Activated T-cell treated with anti-CD3 and anti-CD28 coated beads, Interleukin-2, amount 50 U/mL, for 4 hours (primary cell): ENCODE data around the gene CDH2. TPM values are rescaled to one million over a fixed set of nuclear protein-coding genes. Genes with fewer than 3 reads are reported as not detected.

Experiments
- ATAC-seq, 2 donors: fragments of 200-7000 bp; cut with Tn5 transposase; one replicate each; pipeline ENCODE4 v1.10.0; 2021
- DNase-seq: peaks from one replicate; pipeline ENCODE4 v3.0.0-alpha.2; 2020
- H3K27me3 Mint-ChIP-seq: one replicate; pipeline ENCODE4 v1.8.0; 2021; ENCODE audit warnings: low read depth, mixed read lengths
- H3K36me3 Mint-ChIP-seq: one replicate; pipeline ENCODE4 v1.8.0; 2022; ENCODE audit warnings: mixed read lengths; ENCODE audit not compliant: insufficient read depth
- H3K4me1 Mint-ChIP-seq: one replicate; pipeline ENCODE4 v1.8.0; 2021; ENCODE audit warnings: low read depth, mixed read lengths
- H3K4me3 Mint-ChIP-seq: one replicate; pipeline ENCODE4 v1.8.0; 2021; ENCODE audit warnings: mild to moderate bottlenecking, moderate library complexity, mixed read lengths
- H3K9me3 Mint-ChIP-seq: one replicate; pipeline ENCODE4 v1.8.0; 2021; ENCODE audit warnings: mixed read lengths
- total RNA-seq, 3 donors: library from RNA; stranded (reverse); gene quantifications; one replicate each; pipeline ENCODE4 v1.2.1, GENCODE V29; 2021

The CDH2 gene
- total RNA-seq, 3 donors from 2014 or later: 0.18 to 0.46 (median 0.22) TPM

DNA sequence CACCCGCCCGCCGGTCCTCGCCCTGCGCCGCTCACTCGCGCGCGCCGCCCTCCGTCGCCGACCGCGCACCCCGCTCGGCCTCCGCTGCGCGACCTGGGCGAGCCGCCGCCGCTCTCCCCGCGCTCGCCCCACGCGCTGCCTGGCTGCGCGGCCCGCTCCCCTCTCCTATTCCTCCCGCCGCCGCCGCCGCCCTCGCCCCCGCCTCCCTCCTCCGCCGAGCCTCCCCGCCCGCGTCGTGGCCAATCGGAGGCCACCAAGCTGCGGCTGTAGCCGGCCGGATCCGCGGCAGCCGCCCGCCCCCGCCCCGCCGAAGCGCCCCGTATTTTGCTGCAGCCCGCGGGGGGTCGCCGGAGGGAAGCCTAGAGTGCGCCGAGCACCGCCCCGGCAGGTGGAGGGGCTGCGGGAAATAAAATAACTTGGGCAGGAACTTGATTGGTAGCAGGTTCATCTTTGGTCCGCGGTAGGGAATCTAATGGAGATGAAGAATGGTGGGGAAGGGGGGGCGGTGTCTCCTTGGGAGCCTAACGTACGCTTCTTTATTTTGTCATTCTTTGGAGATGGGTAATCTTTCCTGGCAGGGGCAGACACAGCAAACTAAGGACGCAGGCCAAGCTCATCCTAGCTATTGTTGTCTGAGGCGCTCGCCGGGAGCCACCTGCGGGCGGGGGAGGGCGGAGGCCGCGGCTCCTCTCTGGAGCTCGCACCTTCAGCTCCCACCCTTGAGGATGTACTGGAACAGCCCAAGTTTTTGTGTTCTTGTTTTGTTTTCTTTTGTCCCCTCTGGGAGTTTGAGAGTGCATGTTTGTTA is 1.1 kb upstream of the CDH2 start:
- H3K36me3 Mint-ChIP-seq: peaks cover 2% of the 10 kb centered on the region
- no peaks in the 10 kb centered on the region for H3K9me3 Mint-ChIP-seq
- peaks cover 43% of the 10 kb centered on the region for H3K27me3 Mint-ChIP-seq
- peak overlapping the region; percentile 58 for H3K4me3 Mint-ChIP-seq
- peak; percentile 25 to 47 for ATAC-seq
- DNase-seq: no peak
- peaks cover 14% of the 10 kb centered on the region for H3K4me1 Mint-ChIP-seq

DNA sequence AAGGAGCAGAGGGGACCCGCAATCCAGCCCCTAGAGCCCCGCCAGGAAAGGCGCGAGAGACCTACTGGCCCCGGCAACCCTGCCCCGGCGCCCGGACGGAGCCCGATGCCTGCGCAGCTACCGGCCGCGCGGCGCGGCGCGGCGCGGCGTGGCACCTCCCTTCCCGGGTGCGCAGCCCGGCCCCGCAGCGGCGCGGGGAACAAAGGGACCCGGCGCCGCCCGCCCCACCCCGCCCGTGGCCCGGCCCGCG is 307 bp downstream of the CDH2 start:
- ATAC-seq (peak; percentile 13 to 26), DNase-seq (no peak)
- Mint-ChIP-seq H3K4me1 (peaks cover 14% of the 10 kb centered on the region), H3K9me3 (no peaks in the 10 kb centered on the region), H3K36me3 (peaks cover 2% of the 10 kb centered on the region), H3K4me3 (no peak overlapping the region), H3K27me3 (peaks cover 43% of the 10 kb centered on the region)

DNA sequence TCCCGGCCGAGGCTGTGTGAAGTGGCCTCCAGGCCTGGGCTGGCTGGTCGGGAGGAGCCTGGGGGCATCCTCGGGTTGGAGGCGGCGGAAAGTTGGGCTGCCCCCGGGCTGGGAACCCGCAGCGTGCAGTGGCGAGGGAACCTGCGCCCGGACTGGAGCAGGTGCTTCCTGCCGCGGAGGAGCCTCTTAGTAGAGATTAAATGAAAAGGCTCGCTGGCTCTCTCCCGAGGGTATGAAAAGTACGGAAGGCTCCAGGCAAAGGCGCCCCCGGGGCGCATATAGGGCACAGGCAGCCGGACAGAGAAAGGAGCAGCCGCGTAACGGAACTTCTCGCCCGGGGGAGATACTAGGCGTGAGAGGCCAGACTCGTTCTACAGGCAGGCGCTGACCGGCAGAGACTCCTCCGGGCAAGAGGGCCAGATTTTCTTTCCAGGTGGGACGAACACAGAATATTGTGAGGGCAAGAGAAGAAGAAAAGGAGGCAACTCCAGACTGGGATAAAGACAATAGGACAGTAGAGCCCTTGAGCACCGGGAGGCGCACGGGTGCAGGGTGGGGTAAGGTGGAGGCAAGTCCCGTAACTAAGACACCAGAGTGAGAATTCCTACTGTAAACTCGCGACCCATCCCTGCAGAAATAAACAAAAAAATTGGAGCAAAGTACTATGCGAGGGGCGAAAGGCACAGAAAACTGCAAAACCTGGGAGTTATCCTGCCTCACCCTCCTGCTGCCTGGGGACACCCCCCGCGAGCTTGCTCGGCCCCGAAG is 816 bp downstream of the CDH2 start:
- Mint-ChIP-seq H3K36me3 (peaks cover 2% of the 10 kb centered on the region), H3K9me3 (no peaks in the 10 kb centered on the region), H3K27me3 (peaks cover 43% of the 10 kb centered on the region), H3K4me3 (peak overlapping the region; percentile 48), H3K4me1 (peaks cover 14% of the 10 kb centered on the region)
- DNase-seq (no peak), ATAC-seq (no peak)

DNA sequence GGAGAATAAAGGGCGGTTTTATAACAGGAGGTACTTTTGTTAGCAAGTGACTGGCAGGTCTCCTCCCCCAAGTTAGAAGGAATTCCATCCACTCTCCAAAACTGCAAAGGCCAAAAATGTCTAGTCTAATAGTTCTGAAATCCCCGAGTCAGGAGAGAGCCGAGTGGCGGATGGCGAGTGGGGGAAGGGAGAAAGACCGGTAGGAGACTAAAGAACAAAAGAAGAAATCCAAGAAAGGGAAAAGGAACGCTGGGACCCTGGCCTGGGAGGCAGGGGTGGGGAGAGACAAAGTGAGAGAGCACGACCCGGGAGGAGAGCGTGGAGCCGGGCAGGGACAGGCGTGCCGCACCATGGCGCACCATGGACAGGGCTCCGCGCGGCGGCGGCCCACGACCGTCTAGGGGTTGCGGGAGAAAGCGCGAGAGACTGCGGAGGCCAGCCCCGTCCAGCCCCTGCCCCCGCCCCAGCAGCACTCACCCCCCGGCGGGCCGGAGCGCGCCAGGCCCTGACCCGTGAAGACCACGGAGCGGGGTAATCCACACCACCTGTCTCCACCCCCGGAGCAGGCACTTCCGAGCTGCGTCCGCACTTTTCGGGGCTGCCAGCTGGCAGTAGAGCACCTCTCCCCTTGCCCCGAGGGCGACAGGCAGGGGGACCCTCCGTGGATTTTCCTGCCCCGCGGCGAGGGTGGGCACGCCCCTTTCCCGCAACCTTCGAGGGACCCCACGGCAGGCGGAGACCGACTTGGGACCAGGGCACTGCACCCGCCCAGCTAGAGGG is 1.6 kb downstream of the CDH2 start:
- peaks cover 41% of the 10 kb centered on the region for H3K27me3 Mint-ChIP-seq
- peak in 1 of 2 donors; percentile 35 for ATAC-seq
- peaks cover 14% of the 10 kb centered on the region for H3K4me1 Mint-ChIP-seq
- no peak for DNase-seq
- H3K9me3 Mint-ChIP-seq: no peaks in the 10 kb centered on the region
- peaks cover 2% of the 10 kb centered on the region for H3K36me3 Mint-ChIP-seq
- no peak overlapping the region for H3K4me3 Mint-ChIP-seq

DNA sequence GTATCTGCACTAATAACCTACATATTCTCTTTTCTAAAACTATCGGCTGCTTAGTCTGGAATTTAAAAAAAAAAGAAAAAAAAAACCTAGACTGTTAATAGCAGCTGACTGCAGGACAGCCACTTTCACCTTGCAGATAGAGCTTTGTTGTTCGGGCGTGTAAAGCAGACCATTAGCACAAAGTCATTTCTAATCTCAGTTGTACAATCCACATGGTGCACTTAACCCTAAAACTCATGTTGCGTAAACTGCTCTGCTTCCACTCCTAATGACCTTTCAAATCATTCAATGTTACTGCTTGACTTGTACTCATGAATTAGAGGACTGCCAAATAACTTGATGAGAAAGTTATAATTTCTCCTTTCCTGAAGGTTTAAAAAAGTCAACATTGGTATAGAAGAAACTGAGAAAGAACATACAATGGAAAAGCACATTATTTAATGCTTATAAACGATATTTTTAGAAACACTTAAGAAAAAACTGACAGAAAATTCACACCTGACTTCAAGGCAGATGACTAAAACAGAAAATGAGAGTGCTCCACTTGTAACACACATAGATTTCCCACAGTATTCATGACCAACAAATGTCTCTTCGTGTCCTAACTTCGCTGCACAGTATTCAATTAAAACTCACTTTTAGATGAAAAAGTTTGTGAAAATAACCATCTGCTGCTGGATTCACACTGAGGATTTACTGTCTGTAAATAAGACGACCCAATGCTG is 2.6 kb downstream of the CDH2 start:
- DNase-seq: no peak
- H3K36me3 Mint-ChIP-seq: peaks cover 2% of the 10 kb centered on the region
- H3K9me3 Mint-ChIP-seq: no peaks in the 10 kb centered on the region
- ATAC-seq: no peak
- no peak overlapping the region for H3K4me3 Mint-ChIP-seq
- H3K27me3 Mint-ChIP-seq: peaks cover 34% of the 10 kb centered on the region
- peaks cover 14% of the 10 kb centered on the region for H3K4me1 Mint-ChIP-seq

DNA sequence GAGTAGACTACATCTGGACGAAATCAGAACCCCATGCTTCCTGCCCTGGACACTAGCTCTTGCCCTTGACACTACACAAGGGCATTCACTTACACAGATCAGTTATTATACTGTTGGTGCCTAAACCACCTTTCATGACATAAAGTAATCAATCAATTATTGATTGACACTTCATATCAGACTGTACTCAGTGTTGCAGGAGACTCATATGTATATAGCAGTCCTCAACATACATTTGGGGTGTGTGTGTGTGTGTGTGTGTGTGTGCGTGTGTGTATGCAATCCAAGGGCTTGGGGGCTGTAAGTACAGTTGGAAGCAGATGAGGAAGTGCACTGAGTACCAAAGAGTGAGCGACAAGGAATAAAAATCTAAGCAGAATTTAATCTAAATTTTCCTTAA is 5.1 kb downstream of the CDH2 start:
- DNase-seq (no peak), ATAC-seq (no peak)
- Mint-ChIP-seq H3K27me3 (peaks cover 23% of the 10 kb centered on the region), H3K9me3 (no peaks in the 10 kb centered on the region), H3K36me3 (no peaks in the 10 kb centered on the region), H3K4me3 (no peak overlapping the region), H3K4me1 (peaks cover 9% of the 10 kb centered on the region)

DNA sequence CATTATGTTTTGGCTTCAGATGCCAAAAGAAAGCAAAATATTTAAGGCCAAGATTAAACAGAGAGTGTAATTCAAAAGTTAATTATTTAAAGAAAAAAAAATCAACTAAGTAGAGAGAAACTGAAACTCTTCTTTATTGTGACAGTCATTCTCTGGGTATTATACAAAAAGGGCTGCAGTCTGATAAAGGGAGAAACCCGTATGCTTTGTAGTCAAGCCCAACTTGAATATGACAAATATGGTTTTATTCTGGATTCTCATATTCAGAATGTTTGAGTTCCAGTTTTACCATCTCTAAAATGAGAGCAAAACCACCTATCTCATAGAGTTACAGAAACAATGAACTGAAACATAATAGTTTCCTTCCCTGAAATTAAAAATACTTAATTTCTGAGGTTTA is 8.2 kb downstream of the CDH2 start:
- ATAC-seq: peak in 1 of 2 donors; percentile 43
- Mint-ChIP-seq H3K9me3 (no peaks in the 10 kb centered on the region), H3K4me3 (no peak overlapping the region), H3K4me1 (no peaks in the 10 kb centered on the region), H3K36me3 (no peaks in the 10 kb centered on the region), H3K27me3 (no peaks in the 10 kb centered on the region)
- no peak for DNase-seq

GRCh38 chr18:28167835-28168349 is 9.0 kb downstream of the CDH2 start:
- H3K4me3 Mint-ChIP-seq: no peak overlapping the region
- no peak for DNase-seq
- H3K27me3 Mint-ChIP-seq: no peaks in the 10 kb centered on the region
- H3K9me3 Mint-ChIP-seq: no peaks in the 10 kb centered on the region
- ATAC-seq: no peak
- H3K4me1 Mint-ChIP-seq: no peaks in the 10 kb centered on the region
- no peaks in the 10 kb centered on the region for H3K36me3 Mint-ChIP-seq

GRCh38 chr18:28164771-28165483 is 12.0 kb downstream of the CDH2 start:
- Mint-ChIP-seq H3K36me3 (no peaks in the 10 kb centered on the region), H3K9me3 (no peaks in the 10 kb centered on the region), H3K4me3 (no peak overlapping the region), H3K4me1 (no peaks in the 10 kb centered on the region), H3K27me3 (no peaks in the 10 kb centered on the region)
- DNase-seq (no peak), ATAC-seq (no peak)

DNA sequence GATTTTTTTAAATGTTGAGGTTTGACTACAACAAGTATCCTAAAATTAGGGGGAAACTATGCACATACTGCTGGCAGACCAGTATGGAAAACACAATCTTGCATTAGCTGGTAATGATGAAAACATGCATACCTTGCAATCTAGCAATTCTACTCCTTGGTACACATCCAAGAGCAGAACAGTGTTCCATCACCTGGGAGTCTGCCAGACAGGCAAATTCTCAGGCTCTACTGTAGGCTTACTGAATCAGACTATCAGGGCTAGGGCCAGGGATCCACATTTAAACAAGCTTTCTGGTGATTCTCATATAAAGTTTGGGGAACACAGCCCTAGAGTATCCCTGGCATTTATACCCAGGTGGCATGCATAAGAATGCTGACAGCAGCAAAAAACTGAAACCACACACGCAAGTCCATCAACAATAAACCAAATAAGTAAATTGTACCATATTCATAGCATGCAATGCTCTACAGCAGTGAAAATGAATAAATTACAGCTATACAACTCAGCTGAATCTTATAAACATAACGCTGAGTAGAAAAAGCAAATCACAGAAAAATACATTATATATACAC is 13.6 kb downstream of the CDH2 start:
- H3K36me3 Mint-ChIP-seq: no peaks in the 10 kb centered on the region
- ATAC-seq: no peak
- H3K4me3 Mint-ChIP-seq: no peak overlapping the region
- no peaks in the 10 kb centered on the region for H3K27me3 Mint-ChIP-seq
- H3K4me1 Mint-ChIP-seq: no peaks in the 10 kb centered on the region
- H3K9me3 Mint-ChIP-seq: no peaks in the 10 kb centered on the region
- DNase-seq: no peak

DNA sequence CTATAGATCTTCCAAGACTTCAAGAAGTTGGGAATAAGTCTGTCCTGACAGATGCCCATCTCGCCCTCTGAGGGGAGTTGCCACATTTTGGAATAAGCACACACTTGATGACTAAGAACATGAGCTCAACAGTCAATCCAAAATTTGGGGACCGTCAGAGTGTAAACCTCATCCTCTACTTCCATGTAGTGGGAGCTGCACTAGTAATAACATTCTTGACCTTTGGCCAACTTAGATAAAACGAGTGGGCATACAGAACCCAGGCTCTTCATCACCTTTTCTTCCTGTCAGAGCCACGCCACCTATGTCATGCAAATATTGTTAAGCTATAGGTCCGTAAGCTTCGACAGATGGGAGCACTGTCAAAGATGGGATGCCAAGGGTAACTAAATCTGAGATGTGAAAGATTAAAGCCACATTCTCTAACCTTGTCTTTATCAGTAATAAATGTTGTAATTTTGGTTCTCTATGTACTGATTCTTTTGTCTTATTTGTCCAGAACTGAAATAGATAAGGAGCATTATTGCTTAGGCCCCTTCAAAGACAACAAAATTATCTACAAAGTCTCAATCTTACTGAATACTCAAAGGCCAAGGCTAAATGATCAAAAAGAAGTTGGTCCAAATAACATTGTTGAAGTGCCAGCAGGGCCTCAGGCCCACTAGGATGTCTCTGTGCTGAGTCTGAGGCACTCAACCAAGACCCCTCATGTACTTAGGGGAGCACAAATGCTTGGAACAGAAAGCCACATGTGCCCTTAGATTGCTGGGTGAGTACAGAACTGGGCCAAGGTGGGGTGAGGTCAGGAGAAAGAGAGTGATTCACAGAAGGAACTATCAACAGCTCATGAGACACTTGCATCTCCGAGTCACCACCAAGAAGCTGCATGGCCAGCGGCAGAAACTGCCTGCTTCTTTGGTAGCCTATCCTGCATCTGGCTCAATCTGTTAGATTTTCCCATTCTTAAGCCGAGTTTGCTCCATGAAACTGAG is 15.0 kb downstream of the CDH2 start:
- H3K27me3 Mint-ChIP-seq: no peaks in the 10 kb centered on the region

GRCh38 chr18:28159055-28159454 is 17.9 kb downstream of the CDH2 start:
- no peaks in the 10 kb centered on the region for H3K4me1 Mint-ChIP-seq
- H3K9me3 Mint-ChIP-seq: peaks cover 7% of the 10 kb centered on the region
- H3K36me3 Mint-ChIP-seq: no peaks in the 10 kb centered on the region
- ATAC-seq (no peak), DNase-seq (no peak)
- H3K27me3 Mint-ChIP-seq: no peaks in the 10 kb centered on the region
- no peak overlapping the region for H3K4me3 Mint-ChIP-seq

More for the DNA sequence above, 15.0 kb downstream of the CDH2 start:
- H3K4me1 Mint-ChIP-seq: no peaks in the 10 kb centered on the region
- no peak overlapping the region for H3K4me3 Mint-ChIP-seq
- no peaks in the 10 kb centered on the region for H3K36me3 Mint-ChIP-seq
- no peak for DNase-seq
- no peak for ATAC-seq
- H3K9me3 Mint-ChIP-seq: no peaks in the 10 kb centered on the region
